GM18909 (cell line): ENCODE results near the gene TLCD1.

Experiments used
- ATAC-seq: cut with Tn5 transposase; IDR thresholded peaks from one replicate; pipeline ENCODE4 v1.9.1; 2021; ENCODE audit warnings: mild to moderate bottlenecking; ENCODE audit not compliant: unreplicated experiment, poor library complexity

The TLCD1 gene, protein sequence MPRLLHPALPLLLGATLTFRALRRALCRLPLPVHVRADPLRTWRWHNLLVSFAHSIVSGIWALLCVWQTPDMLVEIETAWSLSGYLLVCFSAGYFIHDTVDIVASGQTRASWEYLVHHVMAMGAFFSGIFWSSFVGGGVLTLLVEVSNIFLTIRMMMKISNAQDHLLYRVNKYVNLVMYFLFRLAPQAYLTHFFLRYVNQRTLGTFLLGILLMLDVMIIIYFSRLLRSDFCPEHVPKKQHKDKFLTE

DNA sequence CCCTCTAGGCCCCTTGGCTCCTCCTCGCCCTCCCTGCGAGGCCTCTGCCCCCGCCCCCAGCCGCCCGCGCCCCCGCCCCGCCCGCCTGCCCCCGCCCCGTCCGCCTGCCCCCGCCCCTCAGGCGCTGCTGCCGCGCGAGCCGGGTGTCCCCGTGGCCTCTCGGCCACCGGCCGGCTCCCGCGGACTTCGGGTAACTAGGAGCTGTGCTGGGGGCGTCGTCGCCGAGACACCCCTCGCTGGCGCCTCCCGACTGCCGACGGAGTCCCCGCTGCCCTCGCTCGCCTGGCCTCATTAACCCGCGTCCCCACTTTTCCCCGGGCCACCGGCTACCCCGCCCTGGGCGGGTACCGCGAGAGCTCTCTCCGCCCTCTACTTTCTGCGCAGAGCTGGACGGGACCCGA is at the start of gene TLCD1:
Gene TLCD1 (minus strand): TSS at position 8 of the 401 bp plus-strand sequence. CDS start 136 bp downstream, outside the sequence.
- ATAC-seq = peak; percentile 13

DNA sequence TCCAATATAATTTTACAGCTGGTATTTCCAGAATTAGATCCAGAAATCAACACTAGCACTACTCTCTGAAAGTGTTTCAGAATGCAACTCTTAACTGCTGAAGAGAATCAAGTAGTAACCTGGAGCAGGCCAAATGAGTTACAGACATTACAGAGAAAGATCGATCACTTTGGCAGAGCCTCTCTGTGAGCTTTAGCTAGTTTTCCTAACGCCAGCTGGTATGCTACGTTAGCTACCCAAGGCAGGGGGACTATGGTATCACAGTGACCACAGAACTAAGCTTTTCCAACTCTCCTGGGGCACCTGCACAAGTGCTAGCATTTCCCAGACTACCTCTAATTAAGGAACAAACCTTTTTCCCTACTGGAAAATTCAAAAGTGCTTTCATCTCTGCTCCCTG is 48.2 kb upstream of the TLCD1 start:
- ATAC-seq = no peak

DNA sequence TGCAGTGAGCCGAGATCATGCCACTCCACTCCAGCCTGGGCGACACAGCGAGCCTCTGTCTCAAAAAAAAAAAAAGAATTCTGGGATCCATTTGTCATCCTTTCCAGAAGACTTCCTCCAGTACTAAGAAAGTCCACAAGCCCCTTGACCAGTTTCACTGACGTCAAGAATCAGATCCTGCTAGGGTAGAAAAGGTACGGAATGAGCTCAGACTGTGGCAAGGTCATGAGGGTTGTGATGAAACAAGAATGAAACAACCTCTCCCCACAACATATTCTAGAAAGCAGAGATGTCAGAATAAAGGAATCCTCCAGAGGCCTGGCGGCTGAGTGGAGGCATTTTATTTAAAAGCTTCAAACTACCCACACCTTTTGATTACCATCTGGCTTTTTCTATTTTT is 47.7 kb upstream of the TLCD1 start:
- no peak for ATAC-seq

DNA sequence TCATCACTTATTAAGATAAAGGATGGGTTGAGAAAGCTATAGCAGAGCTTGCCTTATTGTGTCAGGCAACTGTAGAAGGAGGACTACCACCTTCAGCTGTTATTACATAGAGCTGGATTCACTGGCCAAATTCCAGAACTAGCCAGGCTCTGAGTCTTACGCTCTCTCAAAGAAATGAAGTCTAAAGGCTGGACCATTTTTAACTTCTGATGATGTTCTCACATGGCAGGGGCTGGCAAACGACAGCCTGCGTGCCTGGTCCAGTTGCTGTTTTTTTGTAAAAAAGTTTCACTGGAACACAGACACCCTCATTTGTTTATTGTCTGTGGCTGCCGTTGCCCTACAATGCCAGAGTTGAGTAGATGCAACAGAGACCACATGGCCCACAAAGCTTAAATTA is 39.0 kb upstream of the TLCD1 start:
- no peak for ATAC-seq

DNA sequence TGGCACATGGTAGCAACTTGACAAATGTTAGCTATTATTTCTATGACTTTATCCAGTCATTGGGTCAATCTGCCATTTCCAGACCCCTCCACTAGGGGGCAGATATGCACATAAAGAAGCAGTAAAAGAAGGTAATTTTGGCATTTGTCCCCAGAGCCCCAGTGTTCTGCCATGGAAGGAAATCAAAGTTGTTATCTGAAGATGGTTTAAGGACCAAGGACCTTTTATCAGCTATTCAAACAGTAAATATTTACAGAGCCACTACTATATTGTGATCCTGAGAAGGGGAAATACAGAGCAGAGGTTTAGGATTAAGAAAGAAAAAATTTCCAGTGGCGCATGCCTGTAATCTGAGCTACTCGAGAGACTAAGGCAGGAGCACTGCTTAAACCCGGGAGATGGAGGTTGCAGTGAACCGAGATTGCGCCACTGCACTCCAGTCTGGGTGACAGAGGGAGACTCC is 37.8 kb upstream of the TLCD1 start:
- ATAC-seq = no peak

DNA sequence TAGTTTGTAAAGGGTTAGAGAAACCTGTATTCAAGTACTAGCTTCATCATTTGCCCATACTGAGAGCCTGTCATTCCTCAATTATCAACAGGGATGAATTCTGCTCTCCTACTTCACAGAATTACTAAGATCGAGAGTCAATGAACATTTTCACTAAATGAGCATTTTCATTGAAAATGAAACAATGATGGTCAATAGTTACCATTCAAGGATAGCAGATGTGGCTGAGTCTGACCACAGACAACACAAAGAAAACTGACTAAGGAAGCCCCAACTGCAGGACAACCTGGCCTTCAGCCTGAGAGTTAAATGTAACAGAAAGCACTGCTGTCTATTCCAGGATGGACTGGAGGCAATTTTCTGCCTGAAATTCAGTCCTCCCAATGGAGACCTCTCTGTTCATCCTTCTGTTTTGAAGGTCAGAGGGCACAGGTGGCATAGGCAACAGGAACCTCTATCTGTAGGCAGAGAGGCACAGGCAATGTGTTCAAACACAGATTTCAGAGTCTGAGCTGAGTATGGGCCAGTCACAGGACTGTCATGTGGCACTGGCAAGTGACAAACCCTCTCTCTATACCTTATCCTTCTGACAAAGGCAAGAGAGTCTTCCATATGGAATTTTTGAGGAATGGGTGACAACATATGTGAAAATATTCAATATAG is 37.2 kb upstream of the TLCD1 start:
- no peak for ATAC-seq

DNA sequence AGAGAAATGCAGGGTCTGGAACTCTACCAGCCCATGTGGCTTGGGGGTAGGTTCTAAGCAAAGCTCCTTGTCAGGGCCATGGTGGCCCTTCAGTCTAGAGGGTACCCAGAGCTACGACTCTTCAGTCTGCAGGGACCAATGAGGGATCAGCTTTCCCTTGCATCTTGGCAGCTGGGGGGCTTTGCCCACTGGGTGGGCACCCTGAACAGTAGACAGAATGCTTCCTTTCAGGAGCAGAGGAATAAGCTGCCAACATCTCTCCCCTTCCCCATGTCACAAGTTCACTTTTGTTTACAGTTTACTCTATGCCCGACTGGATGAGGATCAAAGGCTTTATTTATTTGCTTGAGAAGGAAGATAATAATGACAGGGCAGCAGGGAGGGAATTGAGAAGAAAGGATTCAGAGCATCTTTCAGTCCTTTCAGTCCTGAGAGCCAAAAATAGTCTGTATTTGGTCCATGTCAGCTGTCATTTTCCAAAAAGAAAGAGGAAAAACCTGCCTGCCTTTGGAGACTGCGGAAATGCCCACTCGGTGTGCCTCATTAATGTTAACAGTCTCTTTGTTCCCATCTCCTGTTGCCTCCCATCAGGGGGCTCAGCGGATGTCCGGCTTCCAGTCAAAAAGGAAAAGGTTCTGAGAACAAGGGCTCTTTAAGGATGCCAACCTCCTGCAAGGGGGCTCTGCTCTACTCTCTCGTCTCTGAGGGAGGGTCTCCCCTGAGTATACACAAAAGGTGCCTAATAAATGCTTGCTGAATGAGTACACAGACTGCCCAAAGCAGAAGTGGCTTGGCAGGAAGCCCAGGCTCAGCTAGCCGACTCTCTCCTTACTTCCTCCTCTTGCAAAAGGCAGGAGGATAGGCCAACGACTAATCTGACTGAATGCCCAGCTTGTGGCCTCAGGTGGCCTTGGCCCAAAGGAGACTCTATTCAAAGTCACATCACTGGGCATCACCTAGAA is 34.8 kb upstream of the TLCD1 start:
- ATAC-seq = no peak

DNA sequence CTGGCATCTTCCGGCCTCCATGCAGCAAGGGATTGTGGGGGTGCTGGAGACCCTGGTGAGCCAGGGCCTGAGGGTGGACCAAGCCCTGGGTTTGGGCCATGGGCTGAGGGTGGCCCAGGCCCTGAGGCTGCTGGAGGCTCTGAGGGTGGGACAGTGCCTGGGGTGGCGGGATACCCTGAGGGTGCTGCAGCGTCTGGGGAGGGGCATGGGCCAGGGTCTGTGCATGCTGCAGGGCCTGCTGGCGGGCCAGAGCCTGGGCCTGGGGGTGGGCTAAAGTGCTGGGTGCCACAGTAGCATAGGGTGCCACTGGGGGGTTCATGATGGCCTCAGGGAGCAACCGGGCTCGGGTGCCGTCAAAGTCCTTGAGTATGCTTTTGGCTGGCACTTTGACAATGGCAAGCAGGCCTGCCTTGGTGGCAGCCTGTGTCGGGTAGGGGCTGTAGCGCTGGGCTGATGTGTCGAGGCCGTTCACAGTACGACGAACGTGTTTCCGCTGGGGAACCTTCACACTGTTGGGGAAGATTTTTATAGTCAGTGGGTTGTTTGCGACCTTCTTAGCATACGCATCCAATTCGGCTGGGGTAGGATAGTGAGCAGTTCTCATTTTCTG is 33.3 kb upstream of the TLCD1 start:
- no peak for ATAC-seq

DNA sequence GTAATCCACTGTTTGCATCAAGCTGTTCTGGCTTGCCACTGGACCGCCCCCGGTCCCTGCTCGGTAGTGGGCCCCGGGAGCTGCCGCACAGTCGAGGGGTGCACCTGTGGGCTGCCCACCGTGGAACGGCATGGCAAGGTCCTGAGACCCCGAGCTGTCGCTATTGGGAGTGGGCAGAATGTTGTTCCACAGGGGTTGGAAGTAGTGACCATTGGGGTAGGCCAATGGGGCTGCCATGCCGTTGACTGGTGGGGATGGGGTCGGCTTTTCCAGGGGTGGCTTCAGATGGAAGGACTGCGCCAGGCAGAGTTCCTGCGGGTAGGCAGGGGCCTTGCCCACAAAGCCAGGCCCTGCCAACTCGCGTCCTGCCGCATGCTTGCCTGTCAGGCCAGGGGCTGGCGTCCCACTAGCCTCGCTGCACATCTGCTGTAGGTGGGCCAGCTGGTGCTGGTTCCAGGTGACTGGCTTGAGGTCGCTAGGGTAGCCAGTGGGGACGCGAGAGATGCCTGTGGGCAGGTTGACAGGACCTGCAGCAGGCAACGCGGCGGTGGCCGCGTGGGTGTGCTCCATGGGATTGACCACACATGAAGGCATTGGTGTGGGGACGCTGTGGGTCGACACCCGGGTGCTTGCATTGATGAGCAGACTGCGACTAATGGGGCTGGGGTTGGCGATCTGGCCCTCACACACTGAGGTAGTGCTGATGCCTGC is 32.5 kb upstream of the TLCD1 start:
- no peak for ATAC-seq

DNA sequence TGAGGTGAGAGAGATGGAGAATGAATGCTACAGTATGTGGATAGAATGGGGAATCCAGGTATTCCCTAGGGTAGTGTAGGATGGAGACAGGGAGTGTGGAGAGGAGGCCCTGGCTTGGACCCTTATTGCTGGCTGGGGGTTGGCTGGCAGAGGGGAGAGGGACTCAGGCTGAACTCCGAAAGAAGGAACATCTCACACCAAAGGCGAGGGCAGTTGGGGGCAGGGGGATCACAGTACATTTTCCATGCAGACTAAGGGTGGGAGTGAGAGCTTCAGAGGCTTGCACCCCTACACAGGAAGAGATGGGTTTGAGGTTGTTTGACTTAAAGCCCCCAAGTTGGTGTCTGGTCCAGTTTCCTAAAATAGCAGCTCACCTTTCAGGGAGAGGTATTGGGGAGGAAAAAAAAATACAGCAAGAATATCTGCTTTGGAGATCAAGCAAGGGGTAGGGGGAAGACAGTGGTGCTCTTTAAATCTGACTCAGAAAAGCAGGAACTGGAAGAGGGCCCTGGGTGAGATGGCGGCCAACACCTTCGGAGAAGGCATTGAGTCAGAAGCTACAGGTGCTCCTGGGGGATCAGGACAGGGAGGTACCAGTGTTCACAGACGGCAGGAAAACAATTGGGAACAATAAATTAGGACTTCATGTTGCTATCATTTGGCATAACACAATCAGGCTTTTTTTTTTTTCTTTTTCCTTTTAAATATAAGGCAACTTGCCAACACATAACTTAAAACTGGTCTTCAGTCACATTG is 30.2 kb upstream of the TLCD1 start:
- ATAC-seq = no peak

DNA sequence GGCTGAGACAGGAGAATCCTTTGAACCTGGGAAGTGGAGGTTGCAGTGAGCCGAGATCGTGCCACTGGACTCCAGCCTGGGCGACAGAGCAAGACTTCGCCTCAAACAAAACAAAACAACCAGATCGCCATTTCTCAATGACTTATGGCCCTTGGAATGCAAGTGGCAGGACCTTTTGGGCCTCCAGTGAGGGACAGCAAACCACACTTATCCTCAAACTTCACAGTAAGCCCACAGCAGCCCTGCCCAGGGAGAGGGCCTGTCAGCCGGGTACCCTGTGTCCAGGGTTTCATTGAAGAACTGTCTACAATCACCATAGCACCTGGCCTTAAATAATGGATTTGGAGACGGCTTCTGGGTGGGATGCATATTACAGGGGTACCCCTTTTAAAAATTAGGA is 29.5 kb upstream of the TLCD1 start:
- ATAC-seq = no peak

DNA sequence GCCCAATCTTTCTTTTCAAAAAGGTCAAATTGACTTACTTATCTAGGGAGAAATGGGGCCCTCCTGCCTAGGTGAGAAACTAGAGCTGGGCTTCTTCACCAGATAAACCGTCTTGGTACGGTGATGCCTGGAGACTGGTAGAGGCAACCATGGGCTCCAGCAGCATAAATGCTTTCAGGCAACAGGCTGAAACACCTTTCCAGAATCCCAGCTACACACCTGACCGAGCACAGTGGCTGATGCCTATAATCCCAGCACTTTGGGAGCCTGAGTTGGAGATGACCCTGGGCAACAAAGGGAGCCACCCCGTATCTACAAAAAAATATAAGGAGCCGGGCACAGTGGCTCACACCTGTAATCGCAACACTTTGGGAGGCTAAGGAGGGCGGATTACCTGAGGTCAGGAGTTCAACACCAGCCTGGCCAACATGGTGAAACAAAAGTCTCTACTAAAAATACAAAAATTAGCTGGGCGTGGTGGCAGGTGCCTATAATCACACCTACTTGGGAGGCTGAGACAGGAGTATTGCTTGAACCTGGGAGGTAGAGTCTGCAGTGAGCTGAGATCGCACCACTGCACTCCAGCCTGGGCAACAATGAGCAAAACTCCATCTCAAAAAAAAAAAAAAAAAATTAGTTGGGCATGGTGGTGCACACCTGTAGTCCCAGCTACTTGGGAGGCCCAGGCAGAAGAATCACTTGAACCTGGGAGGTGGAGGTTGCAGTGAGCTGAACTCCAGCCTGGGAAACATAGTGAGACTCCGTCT is 25.8 kb upstream of the TLCD1 start:
- ATAC-seq = no peak

DNA sequence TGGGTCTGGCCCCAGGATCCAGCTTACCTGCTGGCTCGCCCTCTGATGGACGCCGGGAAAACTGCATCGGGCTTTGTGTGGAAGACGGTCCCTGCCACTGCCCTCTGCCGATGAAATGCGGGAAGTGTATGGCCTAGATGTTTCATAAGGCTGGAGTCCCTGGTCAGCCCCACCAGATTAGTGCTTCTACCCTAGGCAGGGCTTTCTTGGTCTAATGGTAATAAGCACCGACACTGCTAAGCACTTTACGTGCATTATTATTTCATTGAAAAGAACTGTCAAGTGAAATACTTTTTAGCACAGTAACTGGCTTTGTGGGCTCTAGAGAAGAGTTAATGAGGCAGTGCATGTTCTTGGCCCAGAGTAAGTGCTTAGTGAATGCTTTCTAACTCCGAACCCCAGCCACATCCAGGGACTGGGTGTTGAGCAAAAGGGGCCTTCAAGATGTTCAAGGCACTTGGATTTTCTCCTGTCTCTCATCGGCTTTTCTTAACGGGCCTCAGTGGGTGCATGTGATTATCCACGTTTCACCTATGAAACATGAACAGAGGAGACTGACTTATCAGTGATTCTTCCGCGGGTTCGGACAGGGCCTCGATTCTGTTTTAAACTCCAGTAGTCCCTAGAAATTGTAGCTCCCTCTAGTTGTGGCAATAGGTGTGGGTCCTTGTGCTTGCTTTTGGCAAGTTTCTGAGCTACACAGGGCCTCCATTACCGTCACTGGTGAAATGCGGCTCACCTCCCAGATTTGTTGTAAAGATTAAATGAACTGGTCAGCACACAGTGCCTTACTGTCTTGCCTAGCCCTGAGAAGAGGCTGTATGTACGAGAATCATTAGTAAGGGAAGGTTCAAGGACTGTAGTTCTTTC is 24.4 kb upstream of the TLCD1 start:
- ATAC-seq = peak; percentile 68

DNA sequence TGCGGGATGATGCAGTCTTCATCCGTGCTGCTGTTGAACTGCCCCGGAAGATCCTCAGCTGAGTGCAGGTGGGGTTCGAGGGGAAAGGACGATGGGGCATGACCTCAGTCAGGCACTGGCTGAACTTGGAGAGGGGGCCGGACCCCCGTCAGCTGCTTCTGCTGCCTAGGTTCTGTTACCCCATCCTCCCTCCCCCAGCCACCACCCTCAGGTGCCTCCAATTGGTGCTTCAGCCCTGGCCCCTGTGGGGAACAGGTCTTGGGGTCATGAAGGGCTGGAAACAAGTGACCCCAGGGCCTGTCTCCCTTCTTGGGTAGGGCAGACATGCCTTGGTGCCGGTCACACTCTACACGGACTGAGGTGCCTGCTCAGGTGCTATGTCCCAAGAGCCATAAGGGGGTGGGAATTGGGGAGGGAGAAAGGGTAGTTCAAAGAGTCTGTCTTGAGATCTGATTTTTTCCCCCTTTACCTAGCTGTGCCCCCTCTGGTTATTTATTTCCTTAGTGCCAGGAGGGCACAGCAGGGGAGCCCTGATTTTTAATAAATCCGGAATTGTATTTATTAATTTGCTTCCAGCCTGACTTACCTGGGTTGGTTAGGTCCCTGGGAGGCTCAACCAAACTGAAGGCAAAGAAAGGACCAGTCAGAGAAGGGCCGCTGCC is 23.6 kb upstream of the TLCD1 start:
- no peak for ATAC-seq

DNA sequence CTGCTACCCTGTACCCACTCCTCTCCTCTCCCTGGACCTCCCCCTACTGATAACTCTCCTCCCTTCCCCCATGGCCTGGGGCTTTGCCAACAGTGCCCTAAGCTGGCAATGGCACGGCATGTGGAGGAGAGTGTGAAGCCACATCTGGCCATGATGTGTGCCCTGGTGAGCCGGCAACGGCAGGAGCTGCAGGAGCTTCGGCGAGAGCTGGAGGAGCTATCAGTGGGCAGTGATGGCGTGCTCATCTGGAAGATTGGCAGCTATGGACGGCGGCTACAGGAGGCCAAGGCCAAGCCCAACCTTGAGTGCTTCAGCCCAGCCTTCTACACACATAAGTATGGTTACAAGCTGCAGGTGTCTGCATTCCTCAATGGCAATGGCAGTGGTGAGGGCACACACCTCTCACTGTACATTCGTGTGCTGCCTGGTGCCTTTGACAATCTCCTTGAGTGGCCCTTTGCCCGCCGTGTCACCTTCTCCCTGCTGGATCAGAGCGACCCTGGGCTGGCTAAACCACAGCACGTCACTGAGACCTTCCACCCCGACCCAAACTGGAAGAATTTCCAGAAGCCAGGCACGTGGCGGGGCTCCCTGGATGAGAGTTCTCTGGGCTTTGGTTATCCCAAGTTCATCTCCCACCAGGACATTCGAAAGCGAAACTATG is 23.0 kb upstream of the TLCD1 start:
- ATAC-seq = no peak
